HG03095 (cell line): ENCODE results near the gene R3HCC1L.
"Not testable (repeated sequence)": the region's sequence is repeated elsewhere in the genome, so short reads cannot be mapped to it uniquely, and the experiment has no call there.

Source experiments
- ATAC-seq: cut with Tn5 transposase; IDR thresholded peaks from one replicate; pipeline ENCODE4 v1.9.1; 2021; ENCODE audit warnings: moderate library complexity; ENCODE audit not compliant: unreplicated experiment

Gene R3HCC1L

DNA sequence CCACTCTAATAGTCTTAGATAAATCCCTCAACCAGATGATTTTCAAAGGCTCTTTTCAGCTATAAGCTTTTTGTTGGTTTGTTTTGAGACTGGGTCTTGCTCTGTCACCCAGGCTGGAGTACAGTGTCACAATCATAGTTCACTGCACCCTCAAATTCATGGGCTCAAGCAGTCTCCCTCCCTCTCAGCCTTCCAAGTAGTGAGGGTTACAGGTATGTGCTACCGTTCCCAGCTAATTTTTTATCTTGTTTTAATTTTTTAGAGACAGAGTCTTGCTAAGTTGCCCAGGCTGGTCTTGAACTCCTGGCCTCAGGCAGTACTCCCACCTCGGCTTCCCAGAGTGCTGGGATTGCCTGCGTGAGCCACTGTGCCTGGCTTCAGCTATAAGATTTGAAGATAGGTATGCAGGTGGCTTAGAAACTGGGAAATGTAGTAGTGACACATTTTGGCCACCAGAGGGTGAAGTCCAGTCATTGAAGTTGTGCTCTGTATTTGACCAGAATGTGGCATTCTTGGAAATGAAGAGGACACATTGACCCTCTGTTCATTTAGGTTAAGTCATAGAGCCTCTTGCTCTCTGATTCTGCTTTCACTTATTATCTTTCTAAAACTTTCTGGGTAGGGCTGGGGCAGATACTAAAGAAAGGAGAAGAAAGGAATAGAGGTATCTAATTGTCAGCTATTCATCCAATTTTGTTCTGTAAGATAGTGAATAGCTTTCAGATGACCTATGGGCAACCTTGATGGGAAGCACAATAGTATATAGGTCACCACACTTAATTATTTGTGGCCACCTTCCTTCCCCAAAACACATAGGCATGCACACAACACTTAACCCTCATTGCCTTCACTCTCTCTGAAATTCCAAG, 36.0 kb downstream of the R3HCC1L start:
- ATAC-seq = no peak

DNA sequence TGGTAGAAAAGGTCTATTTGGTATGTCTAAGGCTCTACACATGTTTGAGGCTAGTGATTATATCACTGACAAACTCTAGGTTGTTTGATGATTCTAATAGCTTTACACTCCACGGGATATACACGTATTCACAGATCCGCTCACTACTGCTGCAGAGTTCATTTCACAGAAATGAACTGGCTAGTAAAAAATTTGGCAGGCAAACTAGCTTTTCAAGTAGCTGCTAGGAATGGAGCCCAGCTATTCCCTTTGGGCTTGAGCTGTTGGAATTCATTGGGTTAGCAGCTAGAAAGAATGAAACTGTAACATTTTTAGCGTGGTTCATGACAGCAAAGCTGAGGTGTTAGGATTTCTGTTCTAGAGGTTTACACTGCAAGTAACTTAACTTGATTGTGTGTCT, 37.6 kb downstream of the R3HCC1L start:
- no peak for ATAC-seq

DNA sequence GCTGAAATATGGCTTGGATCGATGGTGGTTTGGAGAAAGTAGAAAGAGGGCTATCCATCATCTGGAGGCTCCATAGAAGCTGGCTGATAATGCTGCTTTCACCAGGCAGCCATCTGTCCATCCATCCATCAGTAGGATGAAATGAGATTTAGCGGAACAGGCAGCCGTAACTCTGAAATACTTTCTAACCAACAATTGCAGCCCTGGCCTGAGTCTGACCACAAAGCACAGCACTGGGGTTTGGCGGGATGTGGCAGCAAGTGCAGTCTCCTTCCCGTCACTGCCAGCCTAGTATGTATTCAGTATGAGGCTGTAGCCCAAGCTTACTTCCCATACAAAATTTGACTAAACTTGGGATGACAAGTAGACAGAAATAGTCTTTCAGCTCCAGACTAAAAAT, 38.0 kb downstream of the R3HCC1L start:
- no peak for ATAC-seq

DNA sequence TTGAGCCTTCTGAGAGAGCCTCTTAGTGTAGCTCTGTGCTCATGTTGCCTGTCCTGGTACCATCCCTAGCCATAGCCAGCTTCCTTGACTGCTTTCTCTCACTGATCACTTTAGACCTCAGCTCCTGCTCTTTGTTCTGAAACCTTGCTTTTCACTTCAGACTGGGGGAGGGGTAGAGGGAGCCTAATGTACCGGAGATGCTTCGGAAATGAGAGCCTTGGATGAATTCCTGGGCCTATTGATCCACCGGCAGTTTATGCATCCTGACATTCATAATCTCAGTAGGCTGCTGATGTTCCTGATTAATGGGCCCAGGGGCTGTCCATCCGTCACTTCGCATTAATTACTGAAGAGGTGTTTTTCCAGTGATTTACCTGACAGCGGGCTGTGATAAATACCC, 38.8 kb downstream of the R3HCC1L start:
- no peak for ATAC-seq

DNA sequence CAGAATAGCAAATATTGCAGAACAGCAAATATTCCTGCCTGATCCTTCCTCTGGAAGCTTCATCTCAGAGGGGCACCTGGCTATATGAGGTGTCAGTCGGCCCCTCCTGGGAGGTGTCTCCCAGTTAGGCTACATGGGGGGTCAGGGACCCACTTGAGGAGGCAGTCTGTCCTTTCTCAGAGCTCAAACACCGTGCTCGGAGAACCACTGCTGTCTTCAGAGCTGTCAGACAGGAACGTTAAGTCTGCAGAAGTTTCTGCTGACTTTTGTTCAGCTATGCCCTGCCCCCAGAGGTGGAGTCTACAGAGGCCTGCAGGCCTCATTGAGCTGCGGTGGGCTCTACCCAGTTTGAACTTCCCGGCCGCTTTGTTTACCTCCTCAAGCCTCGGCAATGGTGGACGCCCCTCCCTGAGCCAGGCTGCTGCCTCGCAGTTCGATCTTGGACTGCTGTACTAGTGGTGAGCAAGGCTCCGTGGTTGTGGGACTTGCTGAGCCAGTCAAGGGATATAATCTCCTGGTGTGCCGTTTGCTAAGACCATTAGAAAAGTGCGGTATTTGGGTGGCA, 48.0 kb downstream of the R3HCC1L start:
- not testable (repeated sequence) for ATAC-seq

DNA sequence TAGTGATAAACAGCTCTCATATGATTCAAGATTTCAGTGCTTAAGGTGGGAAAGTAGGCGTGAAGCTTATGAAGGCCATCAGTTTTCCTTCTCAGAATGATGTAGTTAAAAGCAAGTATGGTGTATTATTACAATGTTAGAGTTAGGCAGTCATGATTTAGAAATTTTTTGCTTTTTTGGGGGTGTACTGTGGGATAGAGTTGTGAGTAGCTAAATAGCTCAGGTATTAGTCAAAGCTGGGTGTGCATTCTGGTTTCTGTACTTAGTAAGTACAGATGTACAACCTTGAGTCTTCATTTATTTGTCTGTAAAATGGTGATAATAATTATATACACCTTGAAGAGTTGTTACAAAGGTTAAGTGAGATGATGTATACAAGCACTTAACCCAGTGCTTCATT, 52.2 kb downstream of the R3HCC1L start:
- ATAC-seq = no peak

DNA sequence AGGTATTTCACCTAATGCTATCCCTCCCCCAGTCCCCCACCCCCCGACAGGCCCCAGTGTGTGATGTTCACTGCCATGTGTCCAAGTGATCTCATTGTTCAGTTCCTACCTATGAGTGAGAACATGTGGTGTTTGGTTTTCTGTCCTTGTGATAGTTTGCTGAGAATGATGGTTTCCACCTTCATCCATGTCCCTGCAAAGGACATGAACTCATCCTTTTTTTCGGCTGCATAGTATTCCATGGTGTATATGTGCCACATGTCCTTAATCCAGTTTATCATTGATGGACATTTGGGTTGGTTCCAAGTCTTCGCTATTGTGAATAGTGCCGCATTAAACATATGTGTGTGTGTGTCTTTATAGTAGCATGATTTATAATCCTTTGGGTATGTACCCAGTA, 56.3 kb downstream of the R3HCC1L start:
- not testable (repeated sequence) for ATAC-seq

DNA sequence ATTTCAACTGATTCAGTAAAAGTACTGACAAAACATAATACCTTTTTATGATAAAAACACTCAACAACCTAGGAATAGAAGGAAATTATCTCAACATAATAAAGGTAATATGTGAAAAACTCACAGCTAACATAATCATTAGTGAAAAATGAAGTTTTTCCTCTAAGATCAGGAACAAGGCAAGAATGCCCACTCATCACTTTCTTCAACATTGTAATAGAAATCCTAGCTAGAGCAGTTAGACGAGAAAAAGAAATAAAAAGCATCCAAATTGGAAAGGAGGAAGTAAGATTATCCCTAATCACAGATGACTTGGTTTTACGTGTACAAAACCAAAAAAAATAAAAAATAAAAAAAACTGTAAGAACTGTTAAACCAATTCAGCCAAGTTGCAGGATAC, 58.6 kb downstream of the R3HCC1L start:
- ATAC-seq = no peak

DNA sequence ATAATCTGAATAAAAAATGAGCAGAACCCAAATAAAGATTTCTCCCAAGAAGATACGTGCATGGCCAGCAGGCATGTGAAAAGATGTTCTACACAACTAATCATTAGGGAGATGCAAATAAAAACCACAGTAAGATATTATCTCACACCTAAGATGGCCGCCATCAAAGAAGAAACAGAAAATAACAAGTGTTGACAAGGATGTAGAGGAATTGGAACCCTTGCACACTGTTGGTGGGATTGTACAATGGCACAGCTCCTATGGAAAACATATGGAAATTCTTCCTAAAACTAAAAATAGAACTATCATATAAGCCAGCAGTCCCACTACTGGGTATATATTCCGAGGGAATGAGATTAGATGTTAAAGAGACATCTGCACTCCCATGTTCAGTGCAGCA, 60.2 kb downstream of the R3HCC1L start:
- no peak for ATAC-seq

DNA sequence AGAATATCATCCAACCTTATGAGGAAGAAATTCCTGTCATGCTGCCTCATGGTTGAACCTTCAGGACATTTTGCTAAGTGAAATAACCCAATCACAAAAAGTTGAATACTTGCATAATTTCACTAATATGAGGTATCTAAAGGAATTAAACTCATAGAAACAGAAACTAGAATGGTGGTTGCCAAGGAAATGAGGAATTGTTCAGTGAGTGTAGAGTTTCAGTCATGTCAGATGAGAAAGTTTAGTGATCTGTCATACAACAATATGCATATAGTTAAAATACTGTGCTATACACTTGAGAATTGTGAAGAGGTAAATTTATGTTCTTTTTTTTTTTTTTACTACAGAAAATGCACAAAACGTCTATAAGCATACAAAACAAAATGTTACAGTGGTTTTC, 60.7 kb downstream of the R3HCC1L start:
- ATAC-seq = no peak

DNA sequence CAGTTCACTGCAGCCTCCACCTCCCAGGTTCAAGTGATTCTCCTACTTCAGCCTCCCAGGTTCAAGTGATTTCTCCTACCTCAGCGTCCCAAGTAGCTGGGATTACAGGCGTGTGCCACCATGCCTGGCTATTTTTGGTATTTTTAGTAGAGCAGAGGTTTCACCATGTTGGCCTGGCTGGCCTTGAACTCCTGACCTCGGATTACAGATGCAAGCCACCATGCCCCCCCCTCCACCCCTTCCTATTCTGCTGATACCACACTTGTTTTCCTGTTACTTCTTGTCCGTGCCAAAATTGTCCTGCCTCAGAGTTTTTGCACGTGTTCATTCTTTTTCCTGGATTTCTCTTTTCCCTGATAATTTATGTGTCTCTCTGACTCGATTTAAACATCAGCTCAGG, 62.5 kb downstream of the R3HCC1L start:
- ATAC-seq = no peak

DNA sequence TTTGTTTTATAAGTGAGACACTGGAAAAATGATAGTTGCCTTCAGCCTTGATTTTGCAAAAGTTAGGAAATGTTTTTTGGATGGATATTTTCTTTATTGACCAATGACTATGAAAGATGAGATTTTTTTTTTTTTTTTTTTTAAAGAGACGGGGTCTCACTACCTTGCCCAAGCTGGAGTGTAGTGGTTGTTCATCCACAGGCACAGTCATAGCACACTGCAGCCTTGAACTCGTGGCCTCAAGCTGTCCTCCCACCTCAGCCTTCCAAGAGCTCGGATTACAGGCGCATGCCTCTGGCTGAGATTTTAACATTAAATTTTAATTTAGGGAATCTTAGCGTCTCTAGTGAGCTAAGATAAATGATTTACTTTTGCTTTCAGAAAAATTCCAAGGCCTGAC, 67.3 kb downstream of the R3HCC1L start:
- ATAC-seq = no peak

DNA sequence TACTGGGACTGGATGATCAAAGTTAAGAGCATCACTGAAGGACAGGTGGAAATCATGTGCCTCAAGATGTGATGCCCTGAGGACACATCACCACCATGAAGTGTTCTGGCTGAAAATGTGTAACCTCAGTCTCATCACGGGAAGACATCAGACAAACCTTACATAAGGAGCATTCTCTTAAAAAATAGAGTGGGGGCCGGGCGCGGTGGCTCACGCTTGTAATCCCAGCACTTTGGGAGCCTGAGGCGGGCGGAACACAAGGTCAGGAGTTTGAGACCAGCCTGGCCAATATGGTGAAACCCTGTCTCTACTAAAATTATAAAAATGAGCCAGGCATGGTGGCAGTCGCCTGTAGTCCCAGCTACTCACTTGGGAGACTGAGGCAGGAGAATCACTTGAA, 67.9 kb downstream of the R3HCC1L start:
- ATAC-seq = no peak

DNA sequence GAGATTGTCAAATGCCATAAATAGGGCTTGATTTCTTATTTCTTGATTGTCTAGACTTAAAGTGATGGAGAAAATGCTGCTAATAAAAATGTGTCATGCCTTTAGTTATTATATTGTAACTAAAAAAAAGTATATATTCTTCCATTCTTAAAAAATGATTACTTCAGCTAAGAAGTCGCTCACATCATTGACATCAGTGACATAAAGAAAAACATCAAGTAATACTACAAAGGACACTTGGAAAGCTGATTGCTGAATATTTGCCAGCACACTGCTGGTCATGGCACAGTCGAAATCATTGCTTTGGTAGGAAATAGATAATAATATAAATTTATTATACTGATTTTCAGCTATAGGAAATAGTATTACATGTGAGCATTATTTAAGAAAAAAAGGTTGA, 70.9 kb downstream of the R3HCC1L start:
- no peak for ATAC-seq

DNA sequence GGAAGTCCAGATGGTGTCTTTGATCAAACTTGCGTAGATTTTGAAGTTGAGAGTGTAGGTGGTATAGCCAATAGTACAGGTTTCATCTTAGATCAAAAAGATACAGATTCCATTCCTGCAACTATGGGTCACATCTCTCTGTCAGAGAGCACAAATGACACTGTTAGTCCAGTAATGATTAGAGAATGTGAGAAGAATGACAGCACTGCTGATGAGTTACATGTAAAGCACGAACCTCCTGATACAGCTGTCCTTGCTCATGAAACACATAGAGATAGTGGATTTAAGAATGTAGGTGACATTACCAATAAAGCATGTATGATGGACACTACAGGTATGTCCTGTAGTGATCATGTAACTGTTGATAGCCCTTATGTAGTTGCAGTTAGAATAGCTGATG, 74.5 kb downstream of the R3HCC1L start:
- ATAC-seq = no peak

DNA sequence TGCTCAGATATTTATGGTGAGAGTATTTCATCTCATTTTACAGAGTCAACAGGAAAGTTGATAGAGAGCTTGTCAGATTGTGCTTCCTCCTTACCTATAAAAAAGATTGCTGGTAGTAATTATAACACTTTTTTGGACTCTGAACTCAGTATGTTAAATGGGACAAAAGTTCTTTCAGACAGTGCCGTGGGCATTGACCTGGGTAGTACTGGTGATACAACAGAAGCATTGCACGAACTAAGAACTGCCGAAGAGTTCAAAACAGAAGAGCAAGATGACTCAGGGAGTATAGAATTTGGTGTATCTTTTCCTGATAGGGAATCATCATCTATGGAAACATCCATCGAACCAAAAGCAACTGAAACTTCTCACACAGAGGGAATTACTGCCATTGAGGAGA, 75.0 kb downstream of the R3HCC1L start:
- ATAC-seq = no peak

DNA sequence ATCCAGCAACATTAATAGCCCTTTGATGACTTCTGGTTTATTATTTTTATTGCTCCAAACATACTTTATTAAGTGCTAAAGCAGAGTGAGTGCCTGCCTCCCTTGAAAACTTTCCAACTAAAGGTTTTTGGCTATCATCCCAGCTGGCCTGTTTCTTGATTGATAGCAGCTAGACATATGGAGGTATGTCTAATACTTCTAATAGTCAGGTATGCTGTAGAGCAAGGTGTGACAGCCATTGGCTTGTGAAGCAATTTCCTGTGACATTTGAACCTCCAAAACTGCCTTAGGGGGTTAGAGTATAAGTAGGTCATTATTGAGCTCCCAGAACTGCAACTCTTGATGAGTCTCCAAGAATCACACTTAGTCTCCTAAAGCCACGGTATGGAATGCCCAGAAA, 77.7 kb downstream of the R3HCC1L start:
- no peak for ATAC-seq

DNA sequence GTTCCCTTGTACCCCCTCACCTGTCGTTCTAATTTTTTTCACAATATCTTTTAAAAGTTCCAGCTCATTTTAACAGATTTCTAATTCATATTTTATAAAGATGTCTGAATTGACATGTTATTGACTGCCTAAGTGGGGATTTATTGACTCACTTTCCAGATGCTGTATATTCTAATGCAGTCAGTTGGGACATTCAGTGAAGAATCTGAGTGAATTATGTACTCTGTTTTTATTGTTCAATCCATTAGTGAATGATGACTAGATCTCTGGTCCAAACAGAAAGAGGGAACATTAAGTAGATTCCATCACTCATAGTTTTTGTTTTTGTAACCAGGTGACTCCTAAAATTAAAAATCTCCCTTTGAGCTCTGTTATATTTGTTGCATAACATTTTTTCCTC, 79.3 kb downstream of the R3HCC1L start:
- no peak for ATAC-seq

DNA sequence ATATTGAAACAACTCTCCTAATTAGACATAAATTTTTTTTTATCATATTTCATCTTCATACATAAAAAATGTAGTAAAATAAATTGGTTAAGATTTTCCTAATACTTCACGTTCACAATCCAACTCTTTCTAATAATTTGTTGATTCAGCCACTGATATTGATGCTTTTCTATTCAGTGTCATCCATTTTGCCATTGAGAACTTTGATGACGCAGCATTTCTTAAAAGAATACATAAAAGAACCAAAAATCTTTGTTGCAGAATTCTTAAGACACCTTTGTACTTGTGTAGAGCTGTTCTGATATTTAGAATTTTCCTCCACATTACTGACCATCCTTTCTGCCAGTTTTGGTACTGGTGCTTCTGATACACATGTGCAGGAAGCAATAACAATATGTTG, 80.9 kb downstream of the R3HCC1L start:
- no peak for ATAC-seq

DNA sequence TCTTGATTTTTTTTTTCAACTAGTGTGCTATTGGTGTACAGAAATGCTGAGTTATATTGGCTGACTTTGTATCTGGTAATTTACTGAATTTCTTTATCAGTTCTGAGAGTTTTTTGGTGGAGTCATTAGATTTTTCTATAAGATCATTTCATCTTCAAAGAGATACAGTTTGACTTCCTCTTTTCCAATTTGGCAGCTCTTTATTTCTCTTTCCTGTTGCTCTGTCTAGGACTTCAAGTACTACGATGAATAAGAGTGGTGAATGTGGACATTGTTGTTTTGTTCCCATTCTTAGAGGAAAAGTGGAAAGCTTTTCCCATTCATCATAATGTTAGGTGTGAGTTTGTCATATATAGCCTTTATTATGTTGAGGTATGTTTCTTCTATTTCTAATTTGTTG, 83.3 kb downstream of the R3HCC1L start:
- no peak for ATAC-seq

DNA sequence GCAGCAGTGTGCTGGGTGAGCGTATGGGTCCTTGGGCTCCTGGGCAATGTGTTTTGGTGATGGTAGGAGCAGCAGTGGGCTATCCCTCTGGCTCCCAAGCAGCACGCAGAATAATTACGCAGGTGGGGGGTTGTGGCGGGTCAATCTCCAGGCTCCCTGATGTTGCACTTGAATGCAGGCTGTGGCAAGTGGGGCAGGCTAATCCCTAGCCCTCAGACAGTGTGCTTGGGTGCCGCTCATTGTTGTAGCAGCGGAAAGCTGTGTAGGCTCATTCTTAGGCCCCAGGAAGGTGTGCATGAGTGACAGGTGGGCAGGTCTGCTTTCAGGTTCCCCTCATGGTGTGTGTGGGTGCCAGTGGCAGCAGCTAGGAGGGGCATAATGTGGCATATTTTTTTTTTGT, 89.4 kb downstream of the R3HCC1L start:
- no peak for ATAC-seq

DNA sequence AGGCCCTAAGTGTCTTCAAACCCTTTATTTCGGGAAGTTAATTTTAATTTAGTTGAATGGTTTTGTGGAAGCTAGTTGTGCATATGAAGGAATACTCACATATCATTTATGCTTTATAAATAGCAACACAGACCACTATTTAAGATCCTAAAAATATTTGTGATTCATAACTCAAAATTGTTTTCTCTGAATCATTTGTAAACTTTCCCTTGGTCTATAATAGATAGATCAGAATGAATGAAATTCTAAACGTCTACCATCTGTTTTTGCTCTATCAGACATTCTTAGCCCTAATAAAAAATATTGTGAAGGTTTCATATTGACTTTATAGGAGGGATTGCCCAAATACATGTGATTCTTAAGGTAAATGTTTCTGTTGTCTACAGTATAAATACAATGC, 90.1 kb downstream of the R3HCC1L start:
- no peak for ATAC-seq

DNA sequence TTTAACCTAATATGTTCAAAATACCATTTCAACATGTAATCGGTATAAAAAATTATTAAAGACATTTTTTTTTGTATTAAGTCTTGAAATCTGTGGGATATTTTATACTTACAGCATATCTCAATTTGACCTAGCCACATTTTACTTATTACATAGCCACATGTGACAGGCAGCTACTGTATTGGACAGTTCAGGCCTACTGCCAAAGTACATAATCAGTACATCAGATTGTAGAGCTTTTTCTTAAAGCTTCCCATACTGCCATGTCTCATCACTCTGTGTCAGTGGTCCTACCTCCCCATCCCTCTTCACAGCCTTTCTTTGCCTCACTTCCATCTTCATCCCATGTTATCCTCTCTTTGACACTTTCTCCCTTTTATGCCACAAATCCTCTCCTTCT, 90.5 kb downstream of the R3HCC1L start:
- no peak for ATAC-seq
